Right hindlimb (tissue), 1 donor: ENCODE results near the gene ACBD4.

ENCODE experiments used
- DNase-seq: peaks from one replicate; pipeline ENCODE4 v3.0.0-alpha.2; 2018

Gene ACBD4

GRCh38 chr17:45135192-45135977 is at the start of gene ACBD4:
ACBD4 (plus strand) TSS chr17:45135687; CDS start chr17:45136145, 458 bp downstream.
- DNase-seq: peak; percentile 96

- DNase-seq: no peak
Observed at GRCh38 chr17:45086391-45086790, 49.1 kb upstream of the ACBD4 start.

- DNase-seq: no peak
Observed at GRCh38 chr17:45086865-45087503, 48.5 kb upstream of the ACBD4 start.

- DNase-seq: no peak
Observed at GRCh38 chr17:45087504-45087975, 47.9 kb upstream of the ACBD4 start.

GRCh38 chr17:45087978-45088377 is 47.5 kb upstream of the ACBD4 start:
- DNase-seq: no peak

- DNase-seq: no peak
Observed at GRCh38 chr17:45088741-45089140, 46.7 kb upstream of the ACBD4 start.

- DNase-seq: no peak
Observed at GRCh38 chr17:45090711-45091110, 44.8 kb upstream of the ACBD4 start.

- DNase-seq: no peak
Observed at GRCh38 chr17:45091778-45092425, 43.6 kb upstream of the ACBD4 start.

- DNase-seq: peak; percentile 52
Observed at GRCh38 chr17:45092911-45093430, 42.5 kb upstream of the ACBD4 start.

GRCh38 chr17:45093444-45094110 is 41.9 kb upstream of the ACBD4 start:
- no peak for DNase-seq

- no peak for DNase-seq
Observed at GRCh38 chr17:45096141-45096540, 39.3 kb upstream of the ACBD4 start.

- DNase-seq: no peak
Observed at GRCh38 chr17:45096926-45097325, 38.6 kb upstream of the ACBD4 start.

- no peak for DNase-seq
Observed at GRCh38 chr17:45098081-45098868, 37.2 kb upstream of the ACBD4 start.

GRCh38 chr17:45098869-45099616 is 36.4 kb upstream of the ACBD4 start:
- DNase-seq: peak; percentile 85

- DNase-seq: no peak
Observed at GRCh38 chr17:45101546-45101882, 34.0 kb upstream of the ACBD4 start.

- no peak for DNase-seq
Observed at GRCh38 chr17:45101883-45102811, 33.3 kb upstream of the ACBD4 start.

GRCh38 chr17:45102856-45103255 is 32.6 kb upstream of the ACBD4 start:
- DNase-seq: no peak

- no peak for DNase-seq
Observed at GRCh38 chr17:45103269-45103795, 32.2 kb upstream of the ACBD4 start.

- no peak for DNase-seq
Observed at GRCh38 chr17:45104029-45104428, 31.5 kb upstream of the ACBD4 start.

- no peak for DNase-seq
Observed at GRCh38 chr17:45104497-45104896, 31.0 kb upstream of the ACBD4 start.
